SK-N-SH (cell line): ENCODE measurements around the gene TGM3. TPM values are rescaled to one million over a fixed set of nuclear protein-coding genes. Genes with fewer than 3 reads are reported as not detected.

Experiments
- CTCF ChIA-PET: fragments of 300-600, 350-600 bp; formaldehyde crosslinking; extraction: SDS; loops from one replicate; lab custom pipeline; 2021; lab: Yijun Ruan, JAX
- POLR2A ChIA-PET: fragments of 350-600 bp; sonication (Branson Sonifier 250); formaldehyde crosslinking; extraction: SDS; loops from one replicate; lab custom pipeline; 2020; ENCODE audit warnings: antibody characterized with exemption, inconsistent platforms; lab: Yijun Ruan, JAX
- DNase-seq: peaks from one replicate; pipeline ENCODE4 v3.0.0; 2012
- H2AFZ ChIP-seq: fragments of 200-600 bp; sonication (generic); 2 replicates; pipeline ENCODE4 v1.8.1; 2016; ENCODE audit warnings: antibody characterized with exemption, mild to moderate bottlenecking, low read depth
- H3F3A ChIP-seq: fragments of 200-600 bp; sonication (generic); replicated peaks from 2 replicates; pipeline ENCODE3; 2016; ENCODE audit warnings: antibody characterized with exemption, mild to moderate bottlenecking; ENCODE audit not compliant: insufficient read depth
- H3K27ac ChIP-seq, 2 experiments: fragments of 200-500 bp in 1 of 2; fragments of 200-600 bp in 1 of 2; sonication (Bioruptor generic) in 1 of 2; sonication (generic), shearing (Covaris generic) in 1 of 2; 2 replicates each; pipeline versions ENCODE4 v1.5.1 to v1.6.1; 2014 to 2016; ENCODE audit warnings: low read depth in 2 of 2, inconsistent platforms in 1 of 2, low read length in 1 of 2, mild to moderate bottlenecking in 1 of 2, mixed read lengths in 1 of 2
- H3K27me3 ChIP-seq: fragments of 200-600 bp; sonication (generic), shearing (Covaris generic); 2 replicates; pipeline ENCODE4 v1.6.1; 2016; ENCODE audit warnings: mixed run types; ENCODE audit not compliant: insufficient read depth
- H3K36me3 ChIP-seq, 2 experiments: fragments of 200-500 bp in 1 of 2; fragments of 200-600 bp in 1 of 2; sonication (Bioruptor generic) in 1 of 2; sonication (generic) in 1 of 2; replicated peaks in 1 of 2; 2 replicates each; pipeline versions ENCODE3 to v1.5.1; 2014 to 2016; ENCODE audit warnings: low read length in 1 of 2, mild to moderate bottlenecking in 1 of 2; ENCODE audit not compliant: insufficient read depth in 2 of 2, control insufficient read depth in 1 of 2
- H3K4me1 ChIP-seq, 2 experiments: fragments of 200-500 bp in 1 of 2; fragments of 200-600 bp in 1 of 2; sonication (Bioruptor generic) in 1 of 2; sonication (generic), shearing (Covaris generic) in 1 of 2; 2 replicates each; pipeline versions ENCODE4 v1.5.1 to v1.6.1; 2014 to 2016; ENCODE audit warnings: low read depth in 1 of 2, low read length in 1 of 2, mixed run types in 1 of 2; ENCODE audit not compliant: insufficient read depth in 2 of 2, control insufficient read depth in 1 of 2
- H3K4me2 ChIP-seq: fragments of 200-600 bp; sonication (generic), shearing (Covaris generic); 2 replicates; pipeline ENCODE4 v1.6.1; 2017; ENCODE audit warnings: mixed run types
- H3K4me3 ChIP-seq, 2 experiments: fragments of 200-500 bp in 1 of 2; fragments of 200-600 bp in 1 of 2; sonication (Bioruptor generic) in 1 of 2; sonication (generic), shearing (Covaris generic) in 1 of 2; 2 replicates each; pipeline versions ENCODE4 v1.5.1 to v1.8.1; 2014 to 2016; ENCODE audit warnings: low read depth in 2 of 2, inconsistent platforms in 1 of 2, low read length in 1 of 2, mild to moderate bottlenecking in 1 of 2, mixed read lengths in 1 of 2, moderate library complexity in 1 of 2
- H3K79me2 ChIP-seq: fragments of 200-600 bp; sonication (generic); 2 replicates; pipeline ENCODE4 v1.8.1; 2017; ENCODE audit warnings: mild to moderate bottlenecking; ENCODE audit not compliant: insufficient read depth
- H3K9ac ChIP-seq: fragments of 200-600 bp; sonication (generic); 2 replicates; pipeline ENCODE4 v1.6.1; 2017; ENCODE audit warnings: mixed run types
- H3K9me2 ChIP-seq: fragments of 200-600 bp; sonication (generic); 2 replicates; pipeline ENCODE4 v1.6.1; 2017; ENCODE audit warnings: mixed run types
- H3K9me3 ChIP-seq: fragments of 200-600 bp; sonication (generic); 2 replicates; pipeline ENCODE4 v1.6.1; 2017; ENCODE audit warnings: mixed run types, mild to moderate bottlenecking, moderate library complexity
- H4K20me1 ChIP-seq: fragments of 200-600 bp; sonication (generic); 2 replicates; pipeline ENCODE4 v1.6.1; 2017; ENCODE audit warnings: mild to moderate bottlenecking, mixed run types; ENCODE audit not compliant: insufficient read depth
- CHD2 ChIP-seq: fragments of 150-350 bp; IDR thresholded peaks from 2 replicates; pipeline ENCODE4 v1.6.1; 2018; ENCODE audit warnings: low read length; ENCODE audit not compliant: partially characterized antibody
- CTCF ChIP-seq: fragments of 200-600 bp; sonication (generic); IDR thresholded peaks from 2 replicates; pipeline ENCODE4 v1.6.1; 2017; ENCODE audit warnings: antibody characterized with exemption, mild to moderate bottlenecking, moderate library complexity
- ELF1 ChIP-seq: IDR thresholded peaks from 2 replicates; pipeline ENCODE4 v1.4.0; 2012
- EZH2phosphoT487 ChIP-seq: fragments of 200-600 bp; sonication (generic); IDR thresholded peaks from 2 replicates; pipeline ENCODE4 v1.6.1; 2017; ENCODE audit warnings: low read depth, mixed run types, mild to moderate bottlenecking, antibody characterized with exemption, moderate library complexity, borderline replicate concordance
- FOSL2 ChIP-seq: IDR thresholded peaks from 2 replicates; pipeline ENCODE4 v1.4.0; 2012; ENCODE audit warnings: low read depth, mild to moderate bottlenecking, moderate library complexity, borderline replicate concordance
- IRF3 ChIP-seq: fragments of 150-350 bp; IDR thresholded peaks from 2 replicates; pipeline ENCODE4 v1.6.1; 2016; ENCODE audit warnings: mild to moderate bottlenecking, low read depth, low read length
- JUND ChIP-seq: IDR thresholded peaks from 2 replicates; pipeline ENCODE4 v1.4.0; 2012
- MAX ChIP-seq: IDR thresholded peaks from 2 replicates; pipeline ENCODE4 v1.4.0; 2012; ENCODE audit warnings: low read depth
- MEF2A ChIP-seq: IDR thresholded peaks from 2 replicates; pipeline ENCODE4 v1.4.0; 2012; ENCODE audit warnings: low read depth, borderline replicate concordance
- PBX3 ChIP-seq: IDR thresholded peaks from 2 replicates; pipeline ENCODE4; 2012
- RAD21 ChIP-seq: IDR thresholded peaks from 2 replicates; pipeline ENCODE4 v1.6.1; 2012; ENCODE audit warnings: mild to moderate bottlenecking, low read length
- RFX5 ChIP-seq: IDR thresholded peaks from 2 replicates; pipeline ENCODE4 v1.6.1; 2012; ENCODE audit warnings: mild to moderate bottlenecking, improper control_type of control experiment, low read length
- RXRA ChIP-seq: IDR thresholded peaks from 2 replicates; pipeline ENCODE4 v1.4.0; 2012; ENCODE audit warnings: low read depth, mild to moderate bottlenecking, borderline replicate concordance
- SIN3A ChIP-seq: IDR thresholded peaks from 2 replicates; pipeline ENCODE4 v1.6.1; 2012; ENCODE audit warnings: low read depth, mild to moderate bottlenecking, low read length, moderate library complexity, borderline replicate concordance
- SMC3 ChIP-seq: IDR thresholded peaks from 2 replicates; pipeline ENCODE4 v1.6.1; 2012; ENCODE audit warnings: low read depth, low read length, improper control_type of control experiment
- TAF1 ChIP-seq: IDR thresholded peaks from 2 replicates; pipeline ENCODE4 v1.6.1; 2012; ENCODE audit warnings: low read depth, mild to moderate bottlenecking, low read length, moderate library complexity, borderline replicate concordance
- USF2 ChIP-seq: fragments of 150-350 bp; IDR thresholded peaks from 2 replicates; pipeline ENCODE4 v1.6.1; 2017; ENCODE audit warnings: antibody characterized with exemption, low read length, low read depth, borderline replicate concordance
- YY1 ChIP-seq: IDR thresholded peaks from 2 replicates; pipeline ENCODE4 v1.4.0; 2012; ENCODE audit warnings: low read depth, mild to moderate bottlenecking
- ZBTB33 ChIP-seq: IDR thresholded peaks from 2 replicates; pipeline ENCODE4 v1.4.0; 2012; ENCODE audit warnings: low read depth, borderline replicate concordance
- WGBS: methylation state at CpG from one replicate; pipeline ENCODE4 v1.1.6; 2017; ENCODE audit warnings: low lambda C conversion rate; 5-methylcytosine and 5-hydroxymethylcytosine counted together
- polyA plus RNA-seq, 3 experiments: library from polyadenylated mRNA; depleted of rRNA; stranded (reverse); fragments of >200 nt; gene quantifications; 2 replicates each; pipeline ENCODE4 v1.2.3, GENCODE V29; 2012

The TGM3 gene
- polyA plus RNA-seq, 1 of the 3 experiments (the other 2 are of a cell fraction): not detected

GRCh38 chr20:2379511-2380229 lies 83.9 kb downstream of the TGM3 start:
- Histone ChIP-seq H2AFZ (no peak overlapping the region), H3K9me3 (no peaks in the 10 kb centered on the region), H4K20me1 (no peaks in the 10 kb centered on the region), H3K79me2 (no peaks in the 10 kb centered on the region), H3F3A (peaks cover 2% of the 10 kb centered on the region), H3K4me2 (no peak overlapping the region), H3K9me2 (no peaks in the 10 kb centered on the region), H3K4me3 (no peak overlapping the region), H3K4me1 (peaks cover 0 to 12% of the 10 kb centered on the region in 2 experiments; a peak in 2 of 4 replicates), H3K27ac (no peak overlapping the region), H3K36me3 (no peaks in the 10 kb centered on the region), H3K9ac (no peak overlapping the region), H3K27me3 (no peaks in the 10 kb centered on the region)
- CTCF ChIA-PET: interaction anchor here (0.9 kb wide), 1 partner anchor 172 kb away, joined by 3 read pairs; no protein-coding TSS in a partner anchor
- TF ChIP-seq RAD21: no peak
- no peak for TF ChIP-seq MAX
- TF ChIP-seq SIN3A: no peak
- no peak for TF ChIP-seq RFX5
- no peak for TF ChIP-seq EZH2phosphoT487
- TF ChIP-seq TAF1: no peak
- TF ChIP-seq USF2: no peak
- TF ChIP-seq ZBTB33: no peak
- no peak for TF ChIP-seq FOSL2
- no peak for TF ChIP-seq SMC3
- TF ChIP-seq ELF1: no peak
- TF ChIP-seq MEF2A: no peak
- TF ChIP-seq YY1: no peak
- TF ChIP-seq RXRA: no peak
- POLR2A ChIA-PET: no interaction called here
- 56% methylated on average over 9 of the region's 9 CpGs for WGBS
- no peak for DNase-seq

GRCh38 chr20:2380601-2381000 lies 84.8 kb downstream of the TGM3 start, which contains the start of gene TGM6:
Gene TGM6, plus strand, starts transcription at chr20:2380901. Its CDS starts 68 bp downstream, at chr20:2380969.
- CTCF ChIA-PET: interaction anchor here (1.0 kb wide), 1 partner anchor 10 kb away, joined by 3 read pairs; no protein-coding TSS in a partner anchor
- Histone ChIP-seq H3K27me3 (no peaks in the 10 kb centered on the region), H3K9ac (no peak within 1 kb of the TSS), H3K4me3 (no peak within 1 kb of the TSS), H3K79me2 (no peaks in the 10 kb centered on the region), H3K36me3 (no peaks in the 10 kb centered on the region), H3K9me3 (no peaks in the 10 kb centered on the region), H2AFZ (no peak within 1 kb of the TSS), H3K9me2 (no peaks in the 10 kb centered on the region), H3K4me1 (peaks cover 0 to 21% of the 10 kb centered on the region in 2 experiments; a peak in 3 of 4 replicates), H3K27ac (no peak within 1 kb of the TSS), H3K4me2 (no peak within 1 kb of the TSS), H3F3A (peaks cover 11% of the 10 kb centered on the region), H4K20me1 (no peaks in the 10 kb centered on the region)
- POLR2A ChIA-PET: no interaction called here
- 69% methylated on average over 10 of the region's 10 CpGs for WGBS
- no peak for DNase-seq
- no peak for TF ChIP-seq PBX3
- TF ChIP-seq MAX: no peak
- no peak for TF ChIP-seq JUND
- TF ChIP-seq ELF1: no peak
- no peak for TF ChIP-seq IRF3
- TF ChIP-seq EZH2phosphoT487: no peak
- no peak for TF ChIP-seq CTCF
- no peak for TF ChIP-seq CHD2
